ENCODE results near the gene SH3BP2.

The SH3BP2 gene, protein sequence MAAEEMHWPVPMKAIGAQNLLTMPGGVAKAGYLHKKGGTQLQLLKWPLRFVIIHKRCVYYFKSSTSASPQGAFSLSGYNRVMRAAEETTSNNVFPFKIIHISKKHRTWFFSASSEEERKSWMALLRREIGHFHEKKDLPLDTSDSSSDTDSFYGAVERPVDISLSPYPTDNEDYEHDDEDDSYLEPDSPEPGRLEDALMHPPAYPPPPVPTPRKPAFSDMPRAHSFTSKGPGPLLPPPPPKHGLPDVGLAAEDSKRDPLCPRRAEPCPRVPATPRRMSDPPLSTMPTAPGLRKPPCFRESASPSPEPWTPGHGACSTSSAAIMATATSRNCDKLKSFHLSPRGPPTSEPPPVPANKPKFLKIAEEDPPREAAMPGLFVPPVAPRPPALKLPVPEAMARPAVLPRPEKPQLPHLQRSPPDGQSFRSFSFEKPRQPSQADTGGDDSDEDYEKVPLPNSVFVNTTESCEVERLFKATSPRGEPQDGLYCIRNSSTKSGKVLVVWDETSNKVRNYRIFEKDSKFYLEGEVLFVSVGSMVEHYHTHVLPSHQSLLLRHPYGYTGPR

DNA sequence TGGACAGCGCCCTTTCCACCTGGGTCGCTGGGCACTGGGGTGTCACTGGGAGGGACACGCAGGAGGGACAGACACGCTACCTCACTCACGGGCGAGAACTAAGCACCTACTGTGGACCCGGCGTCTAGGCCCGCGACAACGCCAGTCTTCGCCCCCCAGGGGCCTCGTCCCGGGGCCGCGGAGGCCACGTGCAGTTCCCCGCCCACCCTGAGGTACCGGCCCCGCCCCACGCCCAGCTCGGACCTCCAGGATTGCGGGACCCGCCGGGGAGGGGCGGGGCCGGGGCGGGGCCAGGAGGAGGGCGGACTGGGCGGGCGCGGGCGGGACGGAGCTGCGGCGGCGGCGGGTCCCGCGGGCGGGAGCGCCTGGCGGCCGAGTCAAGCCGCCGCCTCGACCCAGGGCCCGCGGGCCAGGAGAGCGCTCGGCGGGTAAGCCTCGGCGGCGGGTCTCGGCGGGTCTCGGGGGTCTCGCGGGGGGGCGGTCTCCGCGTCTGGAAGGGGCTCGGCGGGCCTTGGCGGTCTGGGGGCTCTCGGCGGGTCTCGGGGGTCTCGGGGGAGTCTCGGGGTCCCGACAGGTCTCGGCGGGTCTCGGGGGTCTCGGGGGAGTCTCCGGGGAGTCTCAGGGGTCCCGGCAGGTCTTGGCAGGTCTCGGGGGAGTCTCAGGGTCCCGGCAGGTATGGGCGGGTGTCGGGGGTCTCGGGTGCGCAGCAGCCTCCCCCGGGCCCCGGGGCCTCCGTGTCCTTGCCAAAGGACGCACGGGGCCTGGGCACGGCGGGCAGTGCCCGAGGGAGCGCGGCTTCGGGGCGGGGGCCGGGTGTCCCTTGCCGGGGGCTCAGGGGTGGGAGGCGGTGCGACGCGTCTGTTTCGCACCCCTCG is at the start of gene SH3BP2:
Gene SH3BP2 (plus strand): TSS at position 375 of the 875 bp plus-strand sequence. CDS start 27,533 bp downstream, outside the sequence.
- TF ChIP-seq, protein P1, sequence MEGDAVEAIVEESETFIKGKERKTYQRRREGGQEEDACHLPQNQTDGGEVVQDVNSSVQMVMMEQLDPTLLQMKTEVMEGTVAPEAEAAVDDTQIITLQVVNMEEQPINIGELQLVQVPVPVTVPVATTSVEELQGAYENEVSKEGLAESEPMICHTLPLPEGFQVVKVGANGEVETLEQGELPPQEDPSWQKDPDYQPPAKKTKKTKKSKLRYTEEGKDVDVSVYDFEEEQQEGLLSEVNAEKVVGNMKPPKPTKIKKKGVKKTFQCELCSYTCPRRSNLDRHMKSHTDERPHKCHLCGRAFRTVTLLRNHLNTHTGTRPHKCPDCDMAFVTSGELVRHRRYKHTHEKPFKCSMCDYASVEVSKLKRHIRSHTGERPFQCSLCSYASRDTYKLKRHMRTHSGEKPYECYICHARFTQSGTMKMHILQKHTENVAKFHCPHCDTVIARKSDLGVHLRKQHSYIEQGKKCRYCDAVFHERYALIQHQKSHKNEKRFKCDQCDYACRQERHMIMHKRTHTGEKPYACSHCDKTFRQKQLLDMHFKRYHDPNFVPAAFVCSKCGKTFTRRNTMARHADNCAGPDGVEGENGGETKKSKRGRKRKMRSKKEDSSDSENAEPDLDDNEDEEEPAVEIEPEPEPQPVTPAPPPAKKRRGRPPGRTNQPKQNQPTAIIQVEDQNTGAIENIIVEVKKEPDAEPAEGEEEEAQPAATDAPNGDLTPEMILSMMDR (IDR thresholded peaks at IDR 0.05; ENCODE audit: extremely low read depth, insufficient read depth, missing control alignments): no peak
- DNase-seq (ENCODE audit: low spot score): peak; percentile 83
- in situ Hi-C loops (cut with MboI; ENCODE audit: low pct_unique_long_range_greater_than_20kb, low sequenced_read_pairs, unreplicated experiment): no loop called here

DNA sequence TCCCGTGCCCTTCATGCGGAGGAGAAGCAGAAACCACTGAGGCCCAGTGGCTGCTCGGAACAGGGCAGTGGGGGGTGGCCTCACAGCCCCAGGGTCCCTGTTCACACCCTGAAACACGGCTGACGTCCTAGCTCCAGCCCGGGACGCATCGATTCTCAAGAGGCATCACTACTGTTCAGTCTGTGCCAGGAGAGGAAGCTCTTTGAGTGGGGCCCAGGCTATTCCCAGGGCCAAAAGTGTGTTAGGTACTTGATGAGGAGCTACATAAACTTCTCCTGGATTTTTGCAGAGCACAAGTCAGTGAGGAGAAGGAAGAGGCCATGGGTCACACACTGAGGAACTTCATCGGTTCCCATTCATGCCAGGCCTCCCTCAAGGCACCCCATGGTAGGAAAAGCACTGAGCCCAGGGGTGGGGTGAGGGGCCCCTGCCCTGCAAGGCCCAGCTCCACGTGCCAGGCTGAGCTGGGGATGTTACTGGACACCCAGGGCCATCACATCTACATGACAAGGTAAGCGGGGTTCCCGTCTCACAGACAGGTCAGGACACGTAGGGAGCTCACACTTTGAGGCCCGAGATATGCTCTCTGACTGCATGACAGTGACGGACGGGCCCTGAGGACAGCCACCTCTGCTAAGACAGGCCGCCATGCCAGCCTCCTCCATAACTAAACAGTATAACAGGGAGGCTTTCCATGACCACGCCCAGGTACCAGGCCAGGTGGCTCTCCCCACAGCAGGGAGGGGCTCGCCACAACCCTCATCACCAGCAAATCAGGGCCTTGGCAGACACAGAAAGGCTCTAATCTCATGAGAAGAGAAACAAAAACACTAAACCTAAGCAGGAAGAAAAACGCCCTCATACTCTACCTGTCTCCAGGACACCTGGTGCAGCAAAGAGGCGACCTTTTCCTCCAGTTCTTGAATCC is 49.1 kb upstream of the SH3BP2 start:
- no peak for DNase-seq (ENCODE audit: low spot score)
- in situ Hi-C loops (cut with MboI; ENCODE audit: low pct_unique_long_range_greater_than_20kb, low sequenced_read_pairs, unreplicated experiment): no loop called here
- TF ChIP-seq, protein P1 (IDR thresholded peaks at IDR 0.05; ENCODE audit: extremely low read depth, insufficient read depth, missing control alignments): no peak

DNA sequence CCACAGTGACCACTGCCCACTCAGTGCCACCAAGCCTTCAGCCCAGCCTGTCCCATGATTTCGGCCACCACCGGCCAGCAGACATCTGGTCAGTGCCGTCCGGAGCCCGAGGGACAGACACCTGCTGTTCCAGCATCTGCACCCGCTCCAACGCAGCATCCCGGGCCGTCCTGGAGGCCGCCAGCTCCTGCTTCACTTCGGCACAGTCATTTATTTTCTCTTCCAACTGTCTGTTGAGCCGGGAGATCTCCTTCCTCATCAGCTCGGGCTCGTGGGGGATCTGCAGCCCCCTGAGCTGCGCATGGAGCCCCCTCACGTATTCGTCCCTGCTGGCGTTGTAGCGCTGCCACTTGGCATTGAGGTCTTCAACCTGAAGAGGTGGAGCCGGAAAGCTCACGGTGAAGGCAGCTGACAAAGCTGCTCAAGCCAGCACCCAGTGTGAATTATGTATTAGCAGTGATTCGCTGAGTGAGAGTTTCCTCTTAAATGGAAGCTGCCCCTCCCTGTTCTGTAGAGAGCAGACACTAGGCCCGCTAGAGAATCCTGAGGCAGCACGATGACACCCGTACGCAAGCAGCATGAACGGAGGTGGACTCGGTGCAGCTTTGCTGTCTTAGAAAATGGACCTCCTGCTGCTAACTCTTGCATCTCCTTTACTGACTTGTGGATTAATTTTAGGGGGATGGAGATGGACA is 48.2 kb upstream of the SH3BP2 start:
- in situ Hi-C loops (cut with MboI; ENCODE audit: low pct_unique_long_range_greater_than_20kb, low sequenced_read_pairs, unreplicated experiment): no loop called here
- TF ChIP-seq, protein P1 (IDR thresholded peaks at IDR 0.05; ENCODE audit: extremely low read depth, insufficient read depth, missing control alignments): no peak
- no peak for DNase-seq (ENCODE audit: low spot score)

DNA sequence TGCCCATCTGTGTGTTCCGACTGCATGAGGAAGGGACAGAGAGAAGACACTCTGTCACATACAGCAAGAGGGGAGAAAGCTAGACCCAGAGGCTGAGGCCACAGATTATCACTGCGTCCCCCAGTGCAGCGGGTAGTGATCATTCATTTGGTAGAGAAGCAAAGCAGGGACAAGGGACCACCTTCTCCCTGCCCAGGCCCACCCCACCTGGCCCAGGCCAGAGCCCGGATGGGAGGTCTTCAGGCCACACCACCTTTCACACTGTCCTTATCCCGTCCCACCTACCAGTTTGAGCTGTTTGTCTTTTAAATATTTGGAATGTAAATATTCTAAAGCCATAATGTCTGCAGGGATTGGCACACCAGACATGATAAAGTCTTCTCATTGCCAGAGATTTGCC is 47.4 kb upstream of the SH3BP2 start:
- TF ChIP-seq, protein P1 (IDR thresholded peaks at IDR 0.05; ENCODE audit: extremely low read depth, insufficient read depth, missing control alignments): no peak
- no peak for DNase-seq (ENCODE audit: low spot score)
- in situ Hi-C loops (cut with MboI; ENCODE audit: low pct_unique_long_range_greater_than_20kb, low sequenced_read_pairs, unreplicated experiment): no loop called here

DNA sequence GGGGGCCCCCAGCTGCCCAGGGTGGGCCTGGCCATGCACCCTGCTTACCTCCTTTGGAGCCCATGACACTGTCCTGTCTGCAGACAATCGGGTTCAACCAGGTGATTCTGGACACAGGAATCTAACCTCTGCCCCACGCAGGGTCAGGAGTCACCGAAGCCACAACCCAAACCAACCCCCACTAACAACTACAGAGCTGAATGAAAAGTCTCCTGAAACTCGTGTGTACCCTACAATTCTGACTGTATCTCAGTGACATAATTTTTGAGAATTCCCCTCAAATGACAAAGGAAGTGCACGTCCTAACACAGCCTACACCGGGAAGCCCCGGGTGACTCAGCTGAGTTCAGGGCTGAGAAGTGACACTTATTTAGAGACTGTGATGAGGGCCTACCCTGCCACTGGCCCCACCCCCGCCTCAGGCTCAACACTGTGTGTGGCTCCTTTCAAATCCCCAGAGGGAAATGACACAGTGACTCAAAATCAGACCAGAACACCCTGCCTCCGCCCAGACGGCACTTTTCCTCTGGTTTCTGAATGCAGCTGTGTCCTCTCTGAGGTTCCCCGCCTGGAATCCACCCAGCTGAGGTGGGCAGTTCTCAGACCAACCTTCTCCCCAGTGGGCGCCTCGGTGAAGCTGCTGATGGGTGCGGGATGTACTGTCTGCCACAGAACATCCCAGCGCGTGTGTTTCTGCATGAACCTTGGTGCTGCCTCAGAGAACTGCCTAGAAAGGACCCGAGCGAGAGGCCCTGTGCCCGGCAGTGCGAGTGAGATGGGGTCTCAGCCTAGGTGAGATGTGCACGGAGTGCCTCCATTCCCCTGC is 46.7 kb upstream of the SH3BP2 start:
- in situ Hi-C loops (cut with MboI; ENCODE audit: low pct_unique_long_range_greater_than_20kb, low sequenced_read_pairs, unreplicated experiment): no loop called here
- TF ChIP-seq, protein P1 (IDR thresholded peaks at IDR 0.05; ENCODE audit: extremely low read depth, insufficient read depth, missing control alignments): no peak
- peak; percentile 95 for DNase-seq (ENCODE audit: low spot score)

Measured in GM13977 (cell line).